ENCODE measurements around the gene PEX13.
"Not testable (repeated sequence)": the region's sequence is repeated elsewhere in the genome, so short reads cannot be mapped to it uniquely, and the experiment has no call there.

The PEX13 gene

DNA sequence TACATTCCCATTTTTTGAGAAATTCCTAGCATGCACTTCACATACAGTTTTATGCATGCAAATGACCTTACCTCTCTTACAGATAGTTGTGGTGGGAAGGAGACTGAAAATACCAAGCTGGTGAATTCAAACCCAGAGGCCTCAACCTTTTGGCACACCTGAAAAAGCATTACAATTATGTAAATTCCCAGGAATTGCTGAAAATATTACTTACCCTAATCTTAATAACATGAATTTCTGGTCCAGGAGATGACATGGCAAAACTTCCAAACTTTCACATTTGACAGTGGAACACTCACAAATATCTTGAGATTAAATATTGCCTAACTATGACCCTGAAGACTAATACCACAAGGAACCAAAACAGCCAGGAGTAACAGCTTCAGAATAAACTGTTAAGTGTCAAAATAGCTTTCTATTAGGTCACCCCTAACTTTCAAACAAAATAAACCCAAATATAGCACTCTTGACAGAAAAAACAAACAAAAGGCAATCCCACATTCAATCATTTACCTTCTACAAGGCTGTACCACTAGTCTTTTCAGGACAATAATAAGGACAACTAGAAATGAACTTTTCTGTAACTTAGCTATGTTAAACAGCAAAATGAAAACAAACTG lies 10.9 kb upstream of the PEX13 start:
- FAIRE-seq (no peak), DNase-seq (ENCODE audit: insufficient read length, low spot score) (no peak)

DNA sequence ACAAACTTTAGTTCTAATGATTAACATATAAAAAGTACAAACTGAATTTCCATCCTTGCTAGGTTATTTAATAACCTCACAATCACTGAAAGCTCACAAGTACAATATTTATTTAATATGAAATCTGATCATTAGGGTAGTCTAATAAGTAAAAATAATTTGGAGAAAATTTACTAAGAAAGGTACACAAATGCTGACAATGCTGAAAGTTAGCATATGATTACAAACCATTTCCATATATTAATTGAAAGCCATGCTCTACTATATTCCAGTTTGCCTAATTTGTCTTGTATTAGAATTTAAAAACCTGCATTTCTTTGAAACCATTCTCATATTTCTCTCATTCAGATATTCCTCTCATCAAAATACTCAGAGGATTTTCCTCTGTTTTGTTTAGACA lies 8.2 kb upstream of the PEX13 start:
- no peak for FAIRE-seq

GRCh38 chr2:61011678-61012077 lies 5.8 kb upstream of the PEX13 start:
- no peak for FAIRE-seq

More for the DNA sequence above, 8.2 kb upstream of the PEX13 start:
- DNase-seq (ENCODE audit: insufficient read length, low spot score): no peak

DNA sequence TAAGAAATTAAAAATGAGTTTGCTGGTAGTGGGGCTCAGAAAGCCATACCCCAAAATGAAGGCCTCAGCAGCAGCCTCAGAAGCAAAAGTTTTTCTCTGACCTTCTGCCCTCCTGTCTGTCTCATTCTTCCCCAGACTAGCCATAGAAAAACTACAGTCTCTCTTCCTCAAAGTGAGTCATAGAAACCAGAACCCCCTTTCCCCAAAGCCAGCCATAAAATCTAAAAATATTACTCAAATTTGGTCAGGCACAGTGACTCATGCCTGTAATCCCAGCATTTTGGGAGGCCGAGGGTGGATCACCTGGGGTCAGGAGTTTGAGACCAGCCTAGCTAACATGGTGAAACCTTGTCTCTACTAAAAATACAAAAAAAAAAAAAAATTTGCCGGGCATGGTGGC lies 5.2 kb upstream of the PEX13 start:
- FAIRE-seq: not testable (repeated sequence)

More at GRCh38 chr2:61011678-61012077, 5.8 kb upstream of the PEX13 start:
- no peak for DNase-seq (ENCODE audit: insufficient read length, low spot score)

GRCh38 chr2:61013382-61013781 lies 4.1 kb upstream of the PEX13 start:
- FAIRE-seq (no peak), DNase-seq (ENCODE audit: insufficient read length, low spot score) (no peak)

More for the DNA sequence above, 5.2 kb upstream of the PEX13 start:
- not testable (repeated sequence) for DNase-seq (ENCODE audit: insufficient read length, low spot score)

- no peak for FAIRE-seq
Measured at GRCh38 chr2:61014763-61015162, 2.8 kb upstream of the PEX13 start.

DNA sequence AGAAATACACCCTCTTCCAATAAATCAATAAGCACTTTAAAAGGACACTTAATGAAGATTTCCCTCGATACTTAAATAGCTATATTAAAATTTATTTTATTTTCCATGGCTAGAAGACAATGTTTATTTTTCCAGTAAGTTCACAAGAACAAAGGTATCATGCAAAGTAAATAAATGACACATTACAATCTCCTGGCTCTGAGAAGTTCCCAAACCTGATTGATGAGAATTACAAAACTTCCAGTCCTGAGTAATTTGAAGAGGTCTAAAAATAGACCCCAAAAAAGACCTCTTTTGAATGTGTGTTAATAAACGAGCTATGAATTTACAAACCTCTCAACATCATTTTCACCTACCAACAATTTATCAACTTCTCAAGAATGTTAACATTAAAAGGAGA lies 1.5 kb upstream of the PEX13 start:
- no peak for FAIRE-seq
- DNase-seq (ENCODE audit: insufficient read length, low spot score): no peak

More at GRCh38 chr2:61014763-61015162, 2.8 kb upstream of the PEX13 start:
- no peak for DNase-seq (ENCODE audit: insufficient read length, low spot score)

GRCh38 chr2:61016392-61017002 lies 1.0 kb upstream of the PEX13 start:
- peak; percentile 2 for DNase-seq (ENCODE audit: insufficient read length, low spot score)

DNA sequence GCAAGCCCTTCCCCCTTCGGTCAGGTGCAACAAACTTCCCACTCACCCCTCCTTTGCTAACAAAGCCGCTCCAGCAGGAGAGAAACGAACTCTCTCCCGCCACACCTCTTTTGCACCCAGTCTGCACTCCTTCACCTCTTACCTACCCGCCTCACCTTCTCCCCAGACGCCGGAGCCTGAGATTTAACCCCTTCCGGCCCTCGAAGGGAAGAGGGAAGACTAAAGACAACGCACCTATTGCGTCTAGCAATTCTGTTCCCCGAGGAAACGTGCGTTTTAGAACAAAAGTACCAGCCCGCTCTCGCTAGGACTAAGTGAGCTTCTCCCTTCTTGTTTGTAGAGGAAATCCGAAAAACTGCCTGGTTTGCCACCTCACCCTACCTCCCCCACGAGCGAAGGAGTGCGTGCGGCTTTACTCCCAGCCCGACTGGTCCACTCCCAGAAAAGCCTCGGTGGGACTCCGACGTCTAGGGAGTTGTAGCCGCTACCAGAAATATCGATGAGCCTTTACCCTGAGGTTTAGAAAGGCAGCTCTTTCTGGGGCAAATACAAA lies 441 bp upstream of the PEX13 start:
- FAIRE-seq: peak; percentile 87
- peak; percentile 63 for DNase-seq (ENCODE audit: insufficient read length, low spot score)

More at GRCh38 chr2:61016392-61017002, 1.0 kb upstream of the PEX13 start:
- FAIRE-seq: peak; percentile 23

- FAIRE-seq (no peak), DNase-seq (ENCODE audit: insufficient read length, low spot score) (no peak)
Measured at GRCh38 chr2:61018318-61018755, 817 bp downstream of the PEX13 start.

DNA sequence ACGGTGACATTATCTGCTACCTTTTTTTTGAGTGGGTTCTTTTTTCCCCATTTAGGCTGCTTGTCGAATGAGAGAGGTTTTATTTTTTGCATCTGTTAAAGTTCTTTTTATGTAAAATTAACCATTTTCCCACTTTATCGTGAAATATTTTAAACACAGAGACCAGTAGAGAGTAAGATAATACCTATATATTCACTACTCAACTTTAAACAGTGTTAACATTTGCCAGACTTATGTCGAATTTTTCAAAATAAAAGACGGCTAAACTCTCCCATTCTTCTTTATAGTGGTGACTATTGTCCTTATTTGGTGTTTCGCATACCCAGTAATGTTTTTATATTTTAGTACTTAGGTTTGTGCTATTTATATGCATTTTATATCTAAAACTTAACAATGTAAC lies 1.3 kb downstream of the PEX13 start:
- FAIRE-seq: no peak

DNA sequence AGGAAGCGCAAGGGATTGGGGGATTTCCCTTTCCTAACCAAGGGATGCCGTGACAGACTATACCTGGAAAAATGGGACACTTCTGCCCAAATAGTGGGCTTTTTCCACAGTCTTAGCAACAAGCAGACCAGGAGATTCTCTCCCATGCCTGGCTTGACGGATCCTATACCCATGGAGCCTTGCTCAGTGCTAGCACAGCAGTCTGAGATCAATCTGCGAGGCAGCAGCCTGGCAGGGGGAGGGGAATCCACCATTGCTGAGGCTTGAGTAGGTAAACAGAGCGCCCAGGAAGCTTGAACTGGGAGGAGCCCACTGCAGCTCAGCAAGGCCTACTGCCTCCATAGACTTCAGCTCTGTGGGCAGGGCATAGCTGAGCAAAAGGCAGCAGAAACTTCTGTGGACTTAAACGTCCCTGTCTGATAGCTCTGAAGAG lies 3.7 kb downstream of the PEX13 start:
- FAIRE-seq: no peak
- DNase-seq (ENCODE audit: insufficient read length, low spot score): no peak

More for the DNA sequence above, 1.3 kb downstream of the PEX13 start:
- DNase-seq (ENCODE audit: insufficient read length, low spot score): no peak

GRCh38 chr2:61023670-61024069 lies 6.2 kb downstream of the PEX13 start:
- FAIRE-seq (no peak), DNase-seq (ENCODE audit: insufficient read length, low spot score) (no peak)

GRCh38 chr2:61029533-61029932 lies 12.0 kb downstream of the PEX13 start:
- no peak for FAIRE-seq
- DNase-seq (ENCODE audit: insufficient read length, low spot score): no peak

DNA sequence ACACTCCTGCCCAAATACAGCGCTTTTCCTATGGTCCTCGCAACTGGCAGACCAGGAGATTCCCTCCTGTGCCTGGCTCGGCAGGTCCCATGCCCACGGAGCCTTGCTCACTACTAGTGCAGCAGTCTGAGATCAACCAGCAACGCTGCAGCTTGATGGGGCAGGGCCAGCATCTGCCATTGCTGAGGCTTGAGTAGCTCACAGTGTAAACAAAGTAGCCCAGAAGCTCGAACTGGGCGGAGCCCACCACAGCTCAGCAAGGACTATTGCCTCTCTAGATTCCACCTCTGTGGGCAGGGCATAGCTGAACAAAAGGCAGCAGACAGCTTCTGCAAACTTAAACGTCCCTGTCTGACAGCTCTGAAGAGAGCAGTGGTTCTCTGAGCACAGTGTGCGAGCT lies 17.1 kb downstream of the PEX13 start:
- not testable (repeated sequence) for FAIRE-seq

DNA sequence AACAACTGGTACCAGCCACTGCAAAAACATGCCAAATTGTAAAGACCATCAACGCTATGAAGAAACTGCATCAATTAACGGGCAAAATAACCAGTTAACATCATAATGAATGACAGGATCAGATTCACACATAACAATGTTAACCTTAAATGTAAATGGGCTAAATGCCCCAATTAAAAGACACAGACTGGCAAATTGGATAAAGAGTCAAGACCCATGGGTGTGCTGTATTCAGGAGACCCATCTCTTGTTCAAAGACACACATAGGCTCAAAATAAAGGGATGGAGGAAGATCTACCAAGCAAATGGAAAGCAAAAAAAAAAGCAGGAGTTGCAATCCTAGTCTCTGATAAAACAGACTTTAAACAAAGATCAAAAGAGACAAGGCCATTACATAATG lies 19.1 kb downstream of the PEX13 start:
- not testable (repeated sequence) for FAIRE-seq; DNase-seq (ENCODE audit: insufficient read length, low spot score)

More for the DNA sequence above, 17.1 kb downstream of the PEX13 start:
- not testable (repeated sequence) for DNase-seq (ENCODE audit: insufficient read length, low spot score)

GRCh38 chr2:61042807-61043206 lies 25.3 kb downstream of the PEX13 start:
- DNase-seq (ENCODE audit: insufficient read length, low spot score) (no peak), FAIRE-seq (no peak)

GRCh38 chr2:61044636-61045035 lies 27.1 kb downstream of the PEX13 start:
- DNase-seq (ENCODE audit: insufficient read length, low spot score) (no peak), FAIRE-seq (no peak)

- FAIRE-seq (no peak), DNase-seq (ENCODE audit: insufficient read length, low spot score) (no peak)
Measured at GRCh38 chr2:61045226-61045625, 27.7 kb downstream of the PEX13 start.

- no peak for DNase-seq (ENCODE audit: insufficient read length, low spot score)
- FAIRE-seq: no peak
Measured at GRCh38 chr2:61045999-61046398, 28.5 kb downstream of the PEX13 start.

- DNase-seq (ENCODE audit: insufficient read length, low spot score) (no peak), FAIRE-seq (no peak)
Measured at GRCh38 chr2:61055557-61055956, 38.0 kb downstream of the PEX13 start.

DNA sequence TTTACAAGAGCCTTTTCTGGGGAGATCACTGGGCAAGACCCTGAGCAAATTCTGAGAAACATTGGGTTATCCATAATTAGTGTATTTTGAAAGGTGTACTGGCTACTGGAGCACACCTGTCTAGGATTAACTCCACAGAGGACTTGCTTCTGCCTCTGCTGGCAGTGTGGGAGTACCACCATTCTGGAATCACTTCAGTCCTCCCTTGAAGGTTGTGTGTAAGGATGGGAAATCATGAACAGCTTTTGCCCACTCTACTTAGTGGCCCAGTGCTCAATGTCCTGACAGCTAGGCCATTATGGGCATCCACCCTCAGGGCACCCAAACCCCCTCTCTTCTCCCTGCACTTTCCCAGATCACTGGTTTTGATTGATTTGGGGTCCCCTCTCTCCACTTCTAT lies 40.0 kb downstream of the PEX13 start:
- FAIRE-seq (no peak), DNase-seq (ENCODE audit: insufficient read length, low spot score) (no peak)

Measured in GM19239 (cell line).